ENCODE data around the gene CNGA4.

DNA sequence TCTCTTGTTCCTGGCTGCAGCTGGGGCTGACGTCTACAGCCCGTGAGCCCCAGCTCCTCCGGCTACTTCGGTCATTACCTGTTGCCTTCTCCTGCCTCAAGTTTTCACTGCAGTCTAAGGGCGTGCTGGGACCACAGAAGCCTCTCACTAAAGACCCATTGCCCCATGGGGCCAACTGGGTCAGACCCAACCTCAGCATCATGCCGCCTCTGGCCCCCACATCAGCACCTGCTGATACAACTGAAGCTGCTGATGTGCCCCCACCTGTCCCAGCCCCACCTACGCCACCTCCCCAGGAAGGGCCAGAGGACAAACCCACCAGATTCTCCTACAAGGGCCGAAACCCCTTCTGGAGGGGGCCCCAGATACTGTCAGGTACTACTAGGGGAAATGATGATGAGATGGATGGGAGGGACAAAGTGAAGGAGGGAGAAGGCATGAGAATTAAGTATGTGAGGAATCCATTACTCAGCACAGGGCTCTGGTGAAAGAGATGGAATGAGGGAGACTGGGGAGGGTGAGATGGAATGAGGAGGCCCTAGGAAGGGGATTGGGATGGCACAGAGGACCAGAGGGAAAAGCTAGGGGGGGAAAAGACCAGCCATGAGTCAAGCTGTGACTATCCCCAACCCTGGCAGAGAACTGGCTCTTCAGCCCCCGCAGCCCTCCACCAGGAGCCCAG lies 28.5 kb upstream of the CNGA4 start:
- TF ChIP-seq, protein P1, sequence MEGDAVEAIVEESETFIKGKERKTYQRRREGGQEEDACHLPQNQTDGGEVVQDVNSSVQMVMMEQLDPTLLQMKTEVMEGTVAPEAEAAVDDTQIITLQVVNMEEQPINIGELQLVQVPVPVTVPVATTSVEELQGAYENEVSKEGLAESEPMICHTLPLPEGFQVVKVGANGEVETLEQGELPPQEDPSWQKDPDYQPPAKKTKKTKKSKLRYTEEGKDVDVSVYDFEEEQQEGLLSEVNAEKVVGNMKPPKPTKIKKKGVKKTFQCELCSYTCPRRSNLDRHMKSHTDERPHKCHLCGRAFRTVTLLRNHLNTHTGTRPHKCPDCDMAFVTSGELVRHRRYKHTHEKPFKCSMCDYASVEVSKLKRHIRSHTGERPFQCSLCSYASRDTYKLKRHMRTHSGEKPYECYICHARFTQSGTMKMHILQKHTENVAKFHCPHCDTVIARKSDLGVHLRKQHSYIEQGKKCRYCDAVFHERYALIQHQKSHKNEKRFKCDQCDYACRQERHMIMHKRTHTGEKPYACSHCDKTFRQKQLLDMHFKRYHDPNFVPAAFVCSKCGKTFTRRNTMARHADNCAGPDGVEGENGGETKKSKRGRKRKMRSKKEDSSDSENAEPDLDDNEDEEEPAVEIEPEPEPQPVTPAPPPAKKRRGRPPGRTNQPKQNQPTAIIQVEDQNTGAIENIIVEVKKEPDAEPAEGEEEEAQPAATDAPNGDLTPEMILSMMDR (conservative IDR thresholded peaks at IDR 0.05; ENCODE audit: low read depth, low read length): no peak
- TF ChIP-seq, protein P2, sequence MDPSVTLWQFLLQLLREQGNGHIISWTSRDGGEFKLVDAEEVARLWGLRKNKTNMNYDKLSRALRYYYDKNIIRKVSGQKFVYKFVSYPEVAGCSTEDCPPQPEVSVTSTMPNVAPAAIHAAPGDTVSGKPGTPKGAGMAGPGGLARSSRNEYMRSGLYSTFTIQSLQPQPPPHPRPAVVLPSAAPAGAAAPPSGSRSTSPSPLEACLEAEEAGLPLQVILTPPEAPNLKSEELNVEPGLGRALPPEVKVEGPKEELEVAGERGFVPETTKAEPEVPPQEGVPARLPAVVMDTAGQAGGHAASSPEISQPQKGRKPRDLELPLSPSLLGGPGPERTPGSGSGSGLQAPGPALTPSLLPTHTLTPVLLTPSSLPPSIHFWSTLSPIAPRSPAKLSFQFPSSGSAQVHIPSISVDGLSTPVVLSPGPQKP (IDR thresholded peaks at IDR 0.05; ENCODE audit: borderline replicate concordance, low read depth, low read length): no peak
- TF ChIP-seq POLR2A (IDR thresholded peaks at IDR 0.05; ENCODE audit: low read depth, low read length): no peak
- TF ChIP-seq NFE2L2 (IDR thresholded peaks at IDR 0.05; ENCODE audit: low read depth, low read length): no peak
- TF ChIP-seq MAFK (IDR thresholded peaks at IDR 0.05; ENCODE audit: low read depth, low read length): no peak
- TF ChIP-seq, protein P3, sequence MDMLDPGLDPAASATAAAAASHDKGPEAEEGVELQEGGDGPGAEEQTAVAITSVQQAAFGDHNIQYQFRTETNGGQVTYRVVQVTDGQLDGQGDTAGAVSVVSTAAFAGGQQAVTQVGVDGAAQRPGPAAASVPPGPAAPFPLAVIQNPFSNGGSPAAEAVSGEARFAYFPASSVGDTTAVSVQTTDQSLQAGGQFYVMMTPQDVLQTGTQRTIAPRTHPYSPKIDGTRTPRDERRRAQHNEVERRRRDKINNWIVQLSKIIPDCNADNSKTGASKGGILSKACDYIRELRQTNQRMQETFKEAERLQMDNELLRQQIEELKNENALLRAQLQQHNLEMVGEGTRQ (IDR thresholded peaks at IDR 0.05; ENCODE audit: low read depth, low read length): no peak
- TF ChIP-seq RAD21 (IDR thresholded peaks at IDR 0.05; ENCODE audit: low read length): no peak
- TF ChIP-seq FOS (IDR thresholded peaks at IDR 0.05; ENCODE audit: low read depth, low read length): no peak
- no peak for TF ChIP-seq CEBPB (IDR thresholded peaks at IDR 0.05; ENCODE audit: low read depth, low read length)
- no peak for TF ChIP-seq RFX5 (IDR thresholded peaks at IDR 0.05; ENCODE audit: low read depth, low read length)
- TF ChIP-seq BHLHE40 (IDR thresholded peaks at IDR 0.05; ENCODE audit: low read depth, low read length): no peak
- TF ChIP-seq CHD1 (IDR thresholded peaks at IDR 0.05; ENCODE audit: low read depth, low read length): no peak
- TF ChIP-seq RCOR1 (IDR thresholded peaks at IDR 0.05; ENCODE audit: insufficient replicate concordance, low read length): no peak
